ENCODE results near the gene PJA2.
"Not testable (repeated sequence)": the region's sequence is repeated elsewhere in the genome, so short reads cannot be mapped to it uniquely, and the experiment has no call there.

PJA2 gene

DNA sequence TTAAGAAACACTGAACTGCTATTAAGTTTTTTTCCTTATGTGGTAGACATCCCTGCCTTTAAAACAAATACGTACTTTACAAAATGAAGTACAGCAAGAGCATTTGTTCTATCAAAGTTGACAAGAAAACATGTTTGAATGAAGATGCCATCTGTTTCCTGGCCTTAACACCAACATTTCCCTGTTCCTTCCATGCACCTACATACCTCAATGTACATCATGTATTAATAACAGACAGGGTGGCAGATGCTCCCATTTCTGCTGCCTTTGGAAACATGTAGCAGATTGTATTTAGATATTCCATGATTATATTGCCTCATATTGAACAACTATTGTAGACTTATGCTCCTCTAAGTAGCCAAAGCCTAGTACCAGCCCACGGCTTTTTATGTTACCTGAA lies 104.4 kb downstream of the PJA2 start:
- DNase-seq, result peak; percentile 66 to 88

- no peak for DNase-seq
Measured at GRCh38 chr5:109304309-109304708, 105.5 kb downstream of the PJA2 start.

GRCh38 chr5:109300367-109300766 lies 109.4 kb downstream of the PJA2 start:
- no peak for DNase-seq

- DNase-seq, result no peak
Measured at GRCh38 chr5:109299557-109299956, 110.2 kb downstream of the PJA2 start.

GRCh38 chr5:109298794-109299193 lies 111.0 kb downstream of the PJA2 start:
- no peak for DNase-seq

GRCh38 chr5:109297900-109298299 lies 111.9 kb downstream of the PJA2 start:
- no peak for DNase-seq

DNA sequence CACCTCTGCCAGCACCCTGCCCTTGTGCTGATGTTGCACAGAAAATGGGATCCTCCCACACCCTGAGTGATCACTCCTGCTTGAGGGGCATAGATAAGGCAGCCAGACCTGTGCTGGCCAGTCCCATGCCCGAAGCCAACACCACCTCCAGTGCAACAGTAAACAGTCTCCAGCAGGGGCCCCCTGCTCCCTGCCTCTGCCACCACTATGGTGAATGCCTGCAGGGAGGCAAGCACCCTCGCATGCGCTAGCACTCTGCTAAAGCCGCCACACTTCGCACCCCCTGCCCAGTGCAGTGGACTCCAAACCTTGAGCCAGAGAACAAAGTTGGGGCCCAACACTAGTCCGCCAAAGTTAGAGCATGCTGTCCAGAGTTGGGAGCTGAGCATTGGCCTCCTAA lies 118.7 kb downstream of the PJA2 start:
- DNase-seq, result no peak

DNA sequence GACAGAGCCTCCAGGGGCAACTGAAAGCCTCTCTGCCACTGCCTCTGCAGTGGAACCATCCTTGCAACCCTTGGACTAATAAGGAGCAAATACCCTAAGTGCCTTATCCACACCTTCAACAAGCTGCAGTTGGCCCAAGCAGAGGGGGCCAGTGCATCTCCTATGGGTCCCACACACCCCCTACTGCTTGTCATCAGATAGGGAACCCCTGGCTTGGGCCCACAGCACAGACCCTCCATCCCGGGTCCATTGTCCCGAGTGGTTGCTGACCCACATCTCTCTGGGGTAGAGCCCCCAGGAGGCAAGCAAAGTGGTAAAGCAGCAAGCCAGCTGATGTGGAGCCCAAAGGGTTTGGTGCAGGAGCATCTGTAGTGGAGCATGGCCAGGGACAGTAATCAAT lies 119.5 kb downstream of the PJA2 start:
- DNase-seq, result no peak

- DNase-seq, result not testable (repeated sequence)
Measured at GRCh38 chr5:109286628-109287027, 123.1 kb downstream of the PJA2 start.
